HG02938 (cell line): Measurements from ENCODE around the gene GYG1.

ENCODE experiments used
- ATAC-seq: cut with Tn5 transposase; IDR thresholded peaks from one replicate; pipeline ENCODE4 v1.9.1; 2021; ENCODE audit warnings: mild to moderate bottlenecking, moderate library complexity; ENCODE audit not compliant: unreplicated experiment

GYG1 gene

DNA sequence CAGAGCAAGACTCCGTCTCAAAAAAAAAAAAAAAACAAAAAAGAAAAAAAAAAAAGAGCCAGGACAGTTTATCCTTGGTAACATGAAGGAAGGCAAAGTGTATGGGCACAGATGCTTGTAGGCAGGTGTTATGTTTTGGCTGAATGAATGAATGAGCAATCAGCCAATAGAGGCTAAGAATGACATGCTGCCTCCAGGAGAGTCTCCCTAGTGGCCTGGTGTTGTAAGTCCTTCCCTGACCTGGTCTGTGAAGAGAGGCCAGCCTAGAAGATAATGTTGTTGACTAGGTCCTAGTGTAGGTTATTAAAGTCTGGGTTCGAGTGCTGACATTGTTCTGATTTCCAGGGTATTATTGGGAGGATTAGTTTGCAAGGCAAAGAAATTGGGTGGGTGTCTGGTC is 24.9 kb downstream of the GYG1 start:
- peak; percentile 46 for ATAC-seq

- no peak for ATAC-seq
Observed at GRCh38 chr3:149016669-149017541, 25.6 kb downstream of the GYG1 start.

DNA sequence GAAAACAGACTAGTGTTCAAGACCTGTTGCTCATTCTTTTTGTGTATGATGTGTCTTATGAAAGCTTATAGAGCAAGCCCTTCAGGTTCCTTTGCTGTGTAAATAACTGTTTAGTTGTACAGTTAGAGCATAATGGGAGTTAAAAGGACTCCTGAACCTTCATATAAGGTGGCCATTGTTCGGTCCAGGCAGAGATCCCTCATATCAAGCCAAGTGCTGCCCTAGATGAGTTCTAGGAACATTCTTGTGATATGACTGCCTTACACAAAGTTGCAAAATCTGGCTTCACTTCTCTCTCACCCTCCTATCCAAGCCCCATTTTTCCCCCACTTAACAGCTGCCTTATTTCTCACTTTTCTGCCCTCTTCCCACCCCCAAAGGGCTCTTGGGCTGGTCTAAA is 26.9 kb downstream of the GYG1 start:
- no peak for ATAC-seq

GRCh38 chr3:149019580-149019979 is 28.2 kb downstream of the GYG1 start:
- ATAC-seq, result no peak

- ATAC-seq, result no peak
Observed at GRCh38 chr3:149020196-149020838, 29.0 kb downstream of the GYG1 start.

GRCh38 chr3:149020839-149021252 is 29.5 kb downstream of the GYG1 start:
- ATAC-seq, result no peak

DNA sequence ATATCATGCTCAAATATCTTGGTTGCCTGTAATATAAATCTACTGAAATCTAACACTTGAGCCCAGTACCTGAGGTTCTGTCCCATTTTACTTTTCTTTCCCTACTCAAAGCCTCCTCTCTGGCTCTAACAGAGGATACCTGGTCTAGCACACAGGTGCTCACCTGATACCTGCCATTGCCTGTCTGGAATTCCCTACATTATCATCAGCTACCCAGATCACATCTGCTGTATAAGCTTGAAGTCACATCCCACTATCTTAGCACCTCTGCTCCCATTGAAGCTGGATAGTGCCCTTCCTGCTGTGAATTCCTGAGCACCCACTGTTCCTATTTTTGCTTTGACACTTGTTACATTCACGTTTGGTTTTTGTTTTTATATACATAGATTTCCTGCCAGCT is 30.5 kb downstream of the GYG1 start:
- ATAC-seq, result no peak

DNA sequence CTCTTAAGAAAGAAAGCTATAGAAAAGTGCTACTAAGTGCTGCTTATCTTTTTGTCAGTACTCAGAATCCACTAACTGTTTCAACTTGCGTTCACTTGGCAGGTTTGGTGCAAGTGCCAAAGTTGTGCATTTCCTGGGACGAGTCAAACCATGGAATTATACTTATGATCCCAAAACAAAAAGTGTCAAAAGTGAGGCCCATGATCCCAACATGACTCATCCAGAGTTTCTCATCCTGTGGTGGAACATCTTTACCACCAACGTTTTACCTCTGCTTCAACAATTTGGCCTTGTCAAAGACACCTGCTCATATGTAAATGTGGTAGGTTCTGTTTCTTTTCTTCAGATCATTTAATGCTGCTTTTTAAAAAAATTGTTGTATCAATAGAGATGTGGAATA is 32.6 kb downstream of the GYG1 start:
- ATAC-seq, result no peak

DNA sequence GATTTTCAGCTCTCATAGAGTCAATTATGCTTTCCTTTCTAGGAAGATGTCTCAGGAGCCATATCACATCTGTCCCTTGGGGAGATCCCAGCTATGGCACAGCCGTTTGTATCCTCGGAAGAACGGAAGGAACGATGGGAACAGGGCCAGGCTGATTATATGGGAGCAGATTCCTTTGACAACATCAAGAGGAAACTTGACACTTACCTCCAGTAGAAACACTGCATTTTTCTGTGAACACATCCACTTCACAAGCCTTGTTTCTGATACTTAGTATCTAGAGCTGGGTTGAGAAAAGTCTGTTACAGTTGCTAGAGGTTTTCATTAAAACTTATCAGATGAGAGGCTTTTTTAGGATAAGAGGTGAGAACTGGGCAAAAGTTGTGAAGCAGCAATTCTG is 35.4 kb downstream of the GYG1 start:
- ATAC-seq, result no peak

DNA sequence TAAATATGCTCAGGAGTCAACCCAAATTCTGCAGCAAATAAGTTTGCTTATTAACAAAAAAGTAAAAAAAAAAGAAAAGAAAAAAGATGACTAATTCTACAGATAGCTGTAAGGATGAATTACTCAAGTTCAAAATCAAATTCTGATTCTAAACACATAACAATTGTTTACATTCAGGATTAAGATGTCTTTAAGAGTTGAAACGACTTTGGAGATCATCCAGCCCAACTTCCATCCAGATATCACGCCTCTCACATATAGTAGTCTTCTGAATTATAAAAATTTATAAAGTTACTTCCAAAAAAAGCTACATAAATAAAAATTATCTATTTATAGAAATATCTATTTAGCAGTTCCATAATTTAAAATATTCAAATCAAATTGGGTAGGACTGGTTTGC is 39.8 kb downstream of the GYG1 start:
- no peak for ATAC-seq

GRCh38 chr3:149037684-149038083 is 46.3 kb downstream of the GYG1 start:
- ATAC-seq, result no peak

DNA sequence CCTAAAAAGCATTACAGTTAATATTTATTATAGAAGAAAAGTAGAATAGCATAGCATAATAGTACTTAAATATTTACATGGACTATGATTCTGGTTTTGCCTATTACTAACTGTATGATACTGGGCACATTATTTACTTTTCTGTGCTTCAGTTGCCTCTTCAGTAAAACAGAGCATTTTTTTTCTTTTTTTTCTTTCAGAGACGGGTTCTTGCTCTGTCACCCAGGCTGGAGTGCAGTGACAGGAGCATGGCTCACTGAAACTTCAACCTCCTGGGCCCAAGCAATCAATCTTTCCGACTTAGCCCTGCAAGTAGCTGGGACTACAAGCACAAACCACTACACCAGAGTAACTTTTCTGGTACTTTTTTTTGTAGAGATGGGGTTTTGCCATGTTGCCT is 47.0 kb downstream of the GYG1 start:
- no peak for ATAC-seq

GRCh38 chr3:149042789-149043386 is 51.5 kb downstream of the GYG1 start:
- ATAC-seq, result peak; percentile 89

GRCh38 chr3:149044339-149045083 is 53.2 kb downstream of the GYG1 start:
- ATAC-seq, result no peak

DNA sequence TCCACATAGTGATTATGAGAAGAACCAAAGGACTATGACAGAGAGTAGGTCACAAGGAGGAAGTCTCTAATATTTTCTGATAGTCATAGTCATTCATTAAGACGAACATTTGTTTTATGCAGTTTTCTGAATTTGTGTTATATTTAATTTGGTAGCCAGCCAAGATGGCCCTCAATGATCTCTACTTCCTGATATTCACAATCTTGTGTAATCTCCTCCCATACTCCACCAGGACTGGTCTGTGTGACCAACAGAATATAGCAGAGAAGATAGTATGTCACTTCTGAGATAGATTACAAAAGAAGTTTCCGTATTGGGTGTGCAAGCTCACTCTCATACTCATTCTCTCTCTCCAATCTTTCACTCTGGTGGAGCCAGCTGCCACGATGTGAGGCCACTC is 64.2 kb downstream of the GYG1 start:
- no peak for ATAC-seq

- no peak for ATAC-seq
Observed at GRCh38 chr3:149058198-149058597, 66.9 kb downstream of the GYG1 start.

- ATAC-seq, result no peak
Observed at GRCh38 chr3:149058602-149059001, 67.3 kb downstream of the GYG1 start.

DNA sequence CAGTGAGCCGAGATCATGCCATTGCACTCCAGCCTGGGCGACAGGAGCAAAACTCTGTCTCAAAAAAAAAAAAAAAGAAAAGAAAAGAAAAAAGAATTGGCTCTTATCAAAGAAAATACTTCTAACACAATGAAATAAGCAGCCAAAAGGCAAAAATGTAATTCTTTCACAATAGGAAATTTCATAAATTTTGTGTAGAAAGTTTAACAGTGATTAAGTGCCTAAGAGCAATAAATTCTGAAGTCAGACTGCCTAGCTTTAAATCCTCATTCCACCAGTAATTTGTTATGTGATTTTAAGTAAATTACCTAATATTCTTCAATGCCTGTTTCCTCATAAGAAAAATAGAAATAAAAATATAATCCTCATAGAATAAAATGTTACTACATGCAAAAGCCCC is 70.4 kb downstream of the GYG1 start:
- ATAC-seq, result no peak

DNA sequence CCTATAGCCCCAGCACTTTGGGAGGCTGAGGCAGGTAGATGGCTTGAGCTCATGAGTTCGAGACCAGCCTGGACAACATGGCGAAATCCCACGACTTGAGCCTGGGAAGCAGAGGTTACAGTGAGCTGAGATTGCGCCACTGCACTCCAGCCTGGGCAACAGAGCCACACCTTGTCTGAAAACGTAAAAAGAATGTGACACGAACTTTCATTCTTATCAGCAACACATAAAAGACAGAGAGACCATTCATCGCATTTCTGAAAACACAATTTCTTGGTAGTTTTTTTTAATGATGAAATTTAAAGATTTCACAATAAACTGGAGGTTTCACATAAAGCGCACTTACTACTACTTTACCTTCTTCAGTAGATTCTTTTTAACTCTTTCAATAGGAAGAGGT is 76.5 kb downstream of the GYG1 start:
- no peak for ATAC-seq
